ENCODE results near the gene RAG2.
A peak's percentile ranks its signal among the peaks of the same experiment; 100 is the strongest.

RAG2 gene

GRCh38 chr11:36598051-36598450, at the start of gene RAG2:
Gene RAG2, minus strand, starts transcription at chr11:36598236. Its CDS starts 4,068 bp downstream, at chr11:36594168.
- no peak for DNase-seq (ENCODE audit: low spot score)

DNA sequence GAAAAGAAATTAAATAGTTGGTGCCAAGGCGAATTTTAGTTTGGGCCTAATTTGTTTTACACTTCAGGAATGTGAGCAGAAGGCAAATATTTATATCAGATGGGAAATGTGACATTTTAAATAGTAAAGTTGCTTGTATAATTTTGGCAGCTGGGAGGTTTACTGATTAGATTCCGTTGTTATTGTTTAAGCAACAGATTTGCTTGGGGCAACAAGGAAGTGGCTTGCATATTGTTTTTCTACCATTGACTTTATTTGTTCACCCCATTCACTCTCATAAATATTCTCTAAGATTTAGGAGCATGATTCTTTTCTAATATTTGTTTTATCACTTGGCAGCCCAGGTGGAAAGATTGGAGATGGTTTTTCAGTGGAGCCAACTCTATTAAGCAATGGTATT, 40.5 kb upstream of the RAG2 start:
- no peak for DNase-seq (ENCODE audit: low spot score)

DNA sequence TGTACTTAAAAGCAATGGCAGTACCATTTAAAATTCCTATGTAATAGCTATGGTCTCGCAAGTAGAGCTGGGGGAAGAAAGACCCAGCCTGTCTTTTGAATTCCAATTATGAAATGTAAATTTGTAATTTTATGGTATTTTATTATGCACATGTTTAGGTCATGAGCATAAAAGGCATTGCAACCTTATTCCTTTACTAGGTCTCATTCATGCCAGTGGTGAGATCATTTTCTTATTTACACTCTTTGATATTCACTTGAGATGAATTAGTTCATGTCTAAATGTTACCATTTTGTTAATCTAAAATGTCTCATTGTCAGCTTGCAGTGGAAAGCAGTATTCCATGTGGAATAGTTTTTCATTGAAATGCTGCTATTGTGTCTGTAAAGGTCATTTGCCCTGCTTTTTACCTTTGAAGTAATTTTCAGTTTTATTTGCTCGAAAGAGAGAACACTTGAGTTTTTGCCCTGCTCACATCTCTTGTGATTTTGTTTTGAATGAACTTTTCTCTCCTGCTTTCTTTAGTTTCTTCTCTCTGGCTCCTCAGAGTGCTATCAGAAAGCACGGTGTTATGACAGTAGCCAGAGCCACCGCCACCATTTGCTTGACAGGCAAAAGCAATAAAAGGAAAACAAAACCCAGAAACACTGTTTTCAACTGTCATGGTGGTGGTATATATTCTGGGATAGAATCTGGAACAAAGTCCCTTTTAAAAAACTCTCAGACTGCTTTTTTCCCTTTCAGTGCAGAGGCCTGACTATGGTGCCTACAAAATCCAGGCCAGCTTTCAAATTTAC, 37.2 kb upstream of the RAG2 start:
- no peak for DNase-seq (ENCODE audit: low spot score)

DNA sequence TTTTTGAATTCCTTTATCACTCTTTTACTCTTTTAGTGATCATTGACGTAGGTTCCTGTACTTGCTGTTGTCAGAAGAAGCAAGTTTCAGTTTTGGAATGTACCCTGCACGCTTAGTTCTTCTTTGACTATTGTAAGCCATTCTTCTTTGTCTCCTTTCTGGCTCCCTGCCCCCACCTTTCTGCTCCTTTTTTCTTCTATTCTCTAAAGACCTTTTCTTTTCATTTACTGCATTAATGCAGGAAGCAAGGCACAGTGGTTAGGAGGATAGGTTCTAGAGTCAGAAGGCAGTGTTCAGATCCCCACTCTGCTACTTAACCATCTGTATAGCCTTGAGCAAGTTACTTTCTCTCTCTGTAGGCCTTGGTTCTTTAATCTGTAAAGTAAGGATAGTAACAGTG, 33.7 kb upstream of the RAG2 start:
- DNase-seq (ENCODE audit: low spot score), result no peak

DNA sequence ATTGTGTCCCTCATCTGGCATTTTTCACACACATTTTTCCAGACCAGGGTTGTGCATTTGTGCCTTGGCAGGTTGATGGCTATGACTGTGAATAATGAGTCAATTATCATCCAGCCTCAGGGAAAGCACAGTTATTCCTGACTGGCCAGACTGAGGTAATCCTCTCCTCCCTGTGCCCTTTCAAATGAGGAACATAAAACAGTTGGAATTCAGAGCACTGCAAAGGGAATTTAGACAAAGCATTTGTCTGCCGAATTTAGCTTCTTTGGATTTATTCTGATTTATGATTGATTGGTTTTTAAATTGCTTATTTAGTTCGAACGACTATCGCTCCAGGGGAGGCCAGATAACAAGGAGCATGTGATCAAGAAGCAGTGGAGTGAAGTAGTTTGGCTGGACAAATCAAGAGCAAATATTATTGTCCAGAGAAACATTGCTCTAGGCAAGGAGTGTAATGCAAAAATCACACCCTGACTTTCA, 30.8 kb upstream of the RAG2 start:
- no peak for DNase-seq (ENCODE audit: low spot score)

GRCh38 chr11:36628141-36628540, 30.1 kb upstream of the RAG2 start:
- DNase-seq (ENCODE audit: low spot score), result no peak

DNA sequence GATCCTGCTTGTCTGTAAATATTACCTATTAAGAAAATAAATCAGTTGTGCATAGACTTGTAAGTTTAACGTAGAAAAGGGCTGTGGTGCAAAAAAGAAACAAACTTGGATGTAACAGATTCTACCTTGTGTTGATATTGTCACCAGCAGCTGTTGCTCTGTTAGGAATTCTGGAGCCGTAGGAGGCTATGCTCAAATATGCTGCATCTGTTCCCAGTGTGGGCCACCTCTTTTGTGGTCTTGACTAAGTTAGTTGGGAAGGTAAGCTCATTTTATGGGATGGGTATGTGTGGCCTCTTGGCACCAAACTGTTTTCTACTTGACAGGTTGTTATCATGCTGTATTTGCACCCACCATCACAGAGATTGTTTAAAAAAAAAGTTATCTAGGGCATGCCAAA, 29.4 kb upstream of the RAG2 start:
- no peak for DNase-seq (ENCODE audit: low spot score)

DNA sequence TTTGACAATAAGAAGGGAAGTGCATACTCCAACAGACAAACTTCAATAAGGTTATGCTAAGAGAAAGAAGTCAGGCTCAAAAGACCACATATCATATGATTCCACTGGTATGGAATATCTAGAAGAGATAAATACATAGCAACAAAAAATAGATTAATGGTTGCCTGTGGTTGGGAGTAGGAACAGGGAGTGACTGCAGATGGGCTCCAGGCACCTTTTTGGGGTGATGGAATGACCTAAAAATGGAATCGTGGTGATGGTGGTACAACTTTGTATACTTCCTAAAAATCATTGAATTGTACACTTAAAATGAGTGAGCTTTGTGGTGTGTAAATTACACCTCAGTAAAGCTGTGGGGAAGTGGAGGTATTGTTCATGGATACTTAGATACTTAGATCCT, 29.0 kb upstream of the RAG2 start:
- DNase-seq (ENCODE audit: low spot score), result no peak

GRCh38 chr11:36623494-36623893, 25.5 kb upstream of the RAG2 start:
- DNase-seq (ENCODE audit: low spot score), result no peak

DNA sequence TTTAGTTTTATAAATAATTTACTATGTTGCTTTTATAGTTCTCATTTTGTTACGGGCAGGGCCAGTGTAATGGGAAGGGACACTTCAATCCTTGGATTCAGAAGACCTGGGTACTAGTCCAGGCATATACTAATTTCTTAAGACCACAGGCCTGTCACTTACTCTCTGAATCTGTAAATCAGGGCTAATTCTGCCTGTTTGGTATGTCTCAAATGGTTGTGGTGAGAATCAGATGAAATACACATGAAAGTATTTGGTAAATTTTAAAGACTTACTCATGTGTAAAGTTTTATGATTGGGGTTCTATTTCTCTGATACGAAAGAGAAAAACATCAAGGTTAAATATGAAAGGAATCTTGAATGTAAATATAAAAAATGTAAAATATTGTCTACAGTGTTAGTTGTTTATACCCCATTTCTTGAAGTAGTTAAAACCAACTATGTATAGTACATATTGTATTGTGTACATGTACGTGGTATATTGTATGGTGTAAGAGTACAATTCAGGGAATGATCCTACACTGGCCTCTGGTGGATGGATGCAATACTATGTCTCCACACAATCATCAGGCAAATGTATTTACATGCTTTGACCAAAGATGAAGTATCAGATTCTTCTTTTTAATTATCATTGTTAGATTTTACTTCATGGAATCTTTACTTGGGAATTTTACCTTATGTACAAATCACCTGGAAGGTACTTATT, 24.5 kb upstream of the RAG2 start:
- peak; percentile 45 for DNase-seq (ENCODE audit: low spot score)

DNA sequence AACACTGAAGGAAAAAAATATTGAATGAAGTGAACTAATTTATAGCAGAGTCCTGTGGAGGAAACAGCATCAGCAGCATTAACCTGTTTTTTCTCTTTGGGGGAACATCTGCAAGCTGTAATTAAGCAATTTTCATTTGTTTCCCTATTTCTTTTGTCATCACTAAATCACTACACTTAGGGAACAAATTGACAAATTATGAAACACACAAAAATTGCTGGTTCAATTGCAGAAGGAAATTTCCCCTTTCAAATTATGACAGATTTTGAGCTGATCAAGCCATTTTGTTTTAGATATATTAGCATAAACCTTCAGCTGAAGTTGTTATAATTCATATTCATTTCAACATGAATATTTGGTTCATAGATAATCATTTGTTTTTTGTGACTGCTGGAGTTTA, 22.2 kb upstream of the RAG2 start:
- no peak for DNase-seq (ENCODE audit: low spot score)

DNA sequence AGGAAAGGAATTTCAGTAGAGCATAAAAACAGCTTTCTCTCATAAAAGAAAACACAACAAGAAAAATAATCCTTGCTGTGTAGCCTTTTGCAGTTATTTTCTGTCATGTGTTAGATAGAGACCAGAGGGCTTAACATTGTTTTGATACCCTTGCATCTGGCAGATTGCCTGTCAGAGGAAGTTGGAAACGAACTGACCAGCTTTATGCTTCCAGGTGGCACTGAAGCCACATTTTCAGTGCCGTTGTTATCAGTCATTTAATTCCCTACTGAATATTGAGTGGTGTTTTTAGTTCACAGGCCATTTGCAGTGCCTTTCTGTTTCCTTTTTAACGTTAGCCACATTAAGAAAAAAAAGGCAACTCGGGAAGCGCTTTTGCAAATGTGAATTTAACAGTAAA, 21.5 kb upstream of the RAG2 start:
- DNase-seq (ENCODE audit: low spot score), result no peak

GRCh38 chr11:36618363-36619047, 20.5 kb upstream of the RAG2 start:
- DNase-seq (ENCODE audit: low spot score), result no peak

DNA sequence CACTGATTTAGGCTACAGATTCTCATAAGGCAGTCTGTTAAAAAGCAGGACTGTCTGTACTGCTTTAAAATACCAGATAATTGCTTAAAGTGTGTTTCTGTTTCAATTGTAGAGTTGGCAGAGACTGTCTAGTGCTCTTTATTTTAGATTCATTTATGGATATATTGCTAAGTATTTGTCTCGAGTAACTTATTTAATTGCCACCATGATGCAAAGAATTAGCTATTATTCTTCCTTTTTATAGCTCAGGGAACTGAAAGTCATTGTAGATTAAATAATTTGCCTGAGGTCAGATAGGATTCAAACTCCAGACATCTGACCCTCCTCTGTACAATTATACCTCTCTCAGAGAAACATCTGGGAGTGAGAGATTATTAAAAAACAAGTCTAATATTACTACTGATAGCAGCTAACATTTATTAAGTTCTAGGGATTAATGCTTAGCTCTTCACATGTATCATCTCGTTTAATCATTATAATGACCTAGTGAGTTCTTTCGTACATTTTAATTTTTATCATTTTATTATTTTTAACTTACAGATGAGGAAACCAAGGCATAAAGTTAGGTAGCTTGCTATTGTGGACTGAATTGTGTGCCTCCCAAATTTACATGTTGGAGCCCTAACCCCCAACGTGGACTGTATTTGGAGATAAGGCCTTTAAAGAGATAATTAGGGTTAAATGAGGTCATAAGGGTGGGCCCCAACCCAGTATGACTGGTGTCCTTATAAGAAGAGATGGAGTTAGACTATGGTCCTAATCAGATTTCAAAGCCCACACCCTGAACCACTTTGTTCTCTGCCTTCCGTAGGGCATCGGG, 19.7 kb upstream of the RAG2 start:
- peak; percentile 38 for DNase-seq (ENCODE audit: low spot score)

GRCh38 chr11:36615826-36616225, 17.8 kb upstream of the RAG2 start:
- DNase-seq (ENCODE audit: low spot score), result no peak

- no peak for DNase-seq (ENCODE audit: low spot score)
These were observed 11.3 kb upstream of the RAG2 start for GRCh38 chr11:36609383-36609782.

DNA sequence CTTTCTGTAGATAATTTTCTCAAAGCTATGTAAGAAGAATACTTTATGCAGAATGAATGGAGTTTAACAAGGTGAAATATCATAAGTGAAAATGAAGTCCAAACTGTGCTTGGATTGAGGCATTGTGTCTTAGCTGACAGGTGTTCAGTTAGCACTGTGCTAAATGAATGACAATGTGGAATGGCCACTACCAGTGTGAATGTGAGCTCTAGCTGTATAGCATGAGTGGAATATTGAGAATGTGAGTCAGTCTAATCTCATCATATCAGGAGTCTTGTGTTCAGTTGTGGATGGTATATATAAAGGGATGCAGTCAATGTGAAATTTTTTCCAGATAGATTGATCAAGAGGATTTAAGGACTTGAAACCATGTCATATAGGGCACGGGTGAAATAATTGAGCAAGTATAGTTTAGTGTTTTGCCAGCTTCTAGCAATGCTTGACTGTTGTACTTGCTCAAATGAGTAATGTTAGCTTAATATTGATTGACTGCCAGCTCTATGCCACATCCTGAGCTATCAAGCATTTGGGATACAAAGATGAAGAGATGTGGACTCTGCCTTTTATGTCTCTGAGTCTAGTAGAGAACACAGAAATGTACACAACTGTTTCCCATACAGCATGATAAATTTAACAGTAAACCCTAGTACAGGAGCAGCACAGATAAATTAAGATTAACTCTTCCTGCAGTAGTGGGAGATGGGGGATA, 10.6 kb upstream of the RAG2 start:
- DNase-seq (ENCODE audit: low spot score), result no peak

- no peak for DNase-seq (ENCODE audit: low spot score)
These were observed 7.5 kb upstream of the RAG2 start for GRCh38 chr11:36605221-36606216.

DNA sequence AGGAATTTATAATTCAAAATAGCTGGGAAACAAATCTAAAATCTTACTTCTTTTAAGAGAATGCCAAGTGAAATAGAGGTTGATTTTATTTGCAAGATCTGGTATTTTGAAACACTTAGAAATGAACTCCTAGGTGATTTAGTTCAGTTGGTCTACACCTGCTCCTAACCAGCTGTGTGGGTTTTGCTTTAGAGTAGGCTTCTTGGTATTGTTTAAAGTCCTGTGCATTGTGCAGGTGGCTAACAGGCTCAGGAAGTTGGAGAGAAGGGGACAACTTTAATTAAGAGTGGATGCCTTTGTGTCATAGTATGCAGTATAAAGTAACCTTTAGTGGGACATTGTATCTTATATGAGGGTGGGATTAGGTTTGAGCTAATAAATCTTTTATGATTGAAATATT, 4.1 kb upstream of the RAG2 start:
- no peak for DNase-seq (ENCODE audit: low spot score)

- no peak for DNase-seq (ENCODE audit: low spot score)
These were observed 3.1 kb upstream of the RAG2 start for GRCh38 chr11:36601155-36601554.

Data from hematopoietic multipotent progenitor cell treated with erythropoietin and hydrocortisone succinate and interleukin-3 and kit ligand, for 15 days (in vitro differentiated cells).